ENCODE data around the gene CAMK1D.

The CAMK1D gene

DNA sequence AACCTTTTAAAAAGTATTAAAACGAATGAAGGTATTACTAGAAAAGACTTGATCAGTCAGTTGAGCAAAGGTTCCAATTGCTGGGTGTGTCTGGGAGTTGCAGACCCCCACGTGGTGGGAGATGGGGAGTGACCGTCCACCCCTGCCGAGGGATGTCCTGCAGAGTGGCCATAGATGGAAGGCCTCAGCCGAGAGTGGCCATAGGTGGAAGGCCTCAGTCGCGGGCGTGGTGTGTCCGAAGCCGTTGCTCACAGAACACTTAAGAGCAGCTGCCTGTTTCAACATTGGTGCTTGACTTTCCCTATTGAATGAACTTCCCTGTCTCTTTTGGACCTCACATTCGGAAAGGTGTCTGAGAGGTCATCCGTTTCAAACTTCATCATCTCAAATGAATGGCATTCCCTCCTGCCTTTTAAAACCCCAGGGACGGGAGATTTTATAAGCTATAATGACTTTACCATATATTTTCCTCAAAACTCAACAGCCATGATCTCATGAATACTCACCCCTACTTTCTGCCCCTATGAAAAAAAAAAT lies 69.4 kb downstream of the CAMK1D start:
- TF ChIP-seq, protein P1, sequence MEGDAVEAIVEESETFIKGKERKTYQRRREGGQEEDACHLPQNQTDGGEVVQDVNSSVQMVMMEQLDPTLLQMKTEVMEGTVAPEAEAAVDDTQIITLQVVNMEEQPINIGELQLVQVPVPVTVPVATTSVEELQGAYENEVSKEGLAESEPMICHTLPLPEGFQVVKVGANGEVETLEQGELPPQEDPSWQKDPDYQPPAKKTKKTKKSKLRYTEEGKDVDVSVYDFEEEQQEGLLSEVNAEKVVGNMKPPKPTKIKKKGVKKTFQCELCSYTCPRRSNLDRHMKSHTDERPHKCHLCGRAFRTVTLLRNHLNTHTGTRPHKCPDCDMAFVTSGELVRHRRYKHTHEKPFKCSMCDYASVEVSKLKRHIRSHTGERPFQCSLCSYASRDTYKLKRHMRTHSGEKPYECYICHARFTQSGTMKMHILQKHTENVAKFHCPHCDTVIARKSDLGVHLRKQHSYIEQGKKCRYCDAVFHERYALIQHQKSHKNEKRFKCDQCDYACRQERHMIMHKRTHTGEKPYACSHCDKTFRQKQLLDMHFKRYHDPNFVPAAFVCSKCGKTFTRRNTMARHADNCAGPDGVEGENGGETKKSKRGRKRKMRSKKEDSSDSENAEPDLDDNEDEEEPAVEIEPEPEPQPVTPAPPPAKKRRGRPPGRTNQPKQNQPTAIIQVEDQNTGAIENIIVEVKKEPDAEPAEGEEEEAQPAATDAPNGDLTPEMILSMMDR (IDR thresholded peaks at IDR 0.05), result no peak
- peak in 1 of 2 donors; percentile 21 for DNase-seq
- Histone ChIP-seq H3K36me3 (no peaks in the 10 kb centered on the region), H3K27me3 (no peaks in the 10 kb centered on the region), H3K4me1 (peaks cover 0 to 38% (median 1%) of the 10 kb centered on the region in 4 donors), H3K4me3 (no peak overlapping the region), H3K27ac (peak overlapping the region; percentile 38 to 46), H3K9me3 (no peaks in the 10 kb centered on the region)
- intact Hi-C loops (cut with DNase I; ENCODE audit: low total_unique reads), result no loop called here

DNA sequence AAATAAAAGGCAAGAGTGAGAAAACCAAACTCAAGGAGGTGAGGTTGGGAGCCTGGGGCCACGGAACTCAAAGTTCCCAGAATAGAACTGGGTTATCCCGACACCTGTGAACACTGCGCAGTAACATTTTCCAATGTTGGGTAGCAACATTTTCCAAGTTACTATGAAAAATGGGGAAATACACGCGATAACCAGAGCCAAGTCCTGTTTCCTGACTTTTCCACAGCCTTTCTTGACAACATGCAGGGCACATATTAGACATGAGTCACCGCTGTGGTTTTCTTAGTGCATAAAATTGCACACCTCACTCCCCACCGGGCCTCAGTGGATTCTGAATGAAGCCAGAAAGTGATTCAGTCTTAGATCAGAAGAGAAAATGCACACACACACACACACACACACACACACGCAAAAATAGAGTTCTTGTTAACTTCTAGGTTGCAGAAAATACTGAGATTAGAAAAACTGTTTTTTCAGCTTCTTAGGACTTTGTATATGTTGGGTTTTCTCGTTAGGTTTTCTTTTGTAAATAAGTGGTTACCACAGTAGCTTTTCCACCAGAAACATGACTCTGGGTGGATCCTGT lies 70.0 kb downstream of the CAMK1D start:
- TF ChIP-seq, protein P1 (IDR thresholded peaks at IDR 0.05), result no peak
- intact Hi-C loops (cut with DNase I; ENCODE audit: low total_unique reads), result no loop called here
- peak; percentile 80 to 83 for DNase-seq
- peaks cover 0 to 38% (median 1%) of the 10 kb centered on the region in 4 donors for H3K4me1 ChIP-seq
- no peaks in the 10 kb centered on the region for H3K36me3 ChIP-seq
- H3K27ac ChIP-seq, result peak overlapping the region; percentile 38 to 46
- no peaks in the 10 kb centered on the region for H3K27me3 ChIP-seq
- no peak overlapping the region for H3K4me3 ChIP-seq
- H3K9me3 ChIP-seq, result no peaks in the 10 kb centered on the region

DNA sequence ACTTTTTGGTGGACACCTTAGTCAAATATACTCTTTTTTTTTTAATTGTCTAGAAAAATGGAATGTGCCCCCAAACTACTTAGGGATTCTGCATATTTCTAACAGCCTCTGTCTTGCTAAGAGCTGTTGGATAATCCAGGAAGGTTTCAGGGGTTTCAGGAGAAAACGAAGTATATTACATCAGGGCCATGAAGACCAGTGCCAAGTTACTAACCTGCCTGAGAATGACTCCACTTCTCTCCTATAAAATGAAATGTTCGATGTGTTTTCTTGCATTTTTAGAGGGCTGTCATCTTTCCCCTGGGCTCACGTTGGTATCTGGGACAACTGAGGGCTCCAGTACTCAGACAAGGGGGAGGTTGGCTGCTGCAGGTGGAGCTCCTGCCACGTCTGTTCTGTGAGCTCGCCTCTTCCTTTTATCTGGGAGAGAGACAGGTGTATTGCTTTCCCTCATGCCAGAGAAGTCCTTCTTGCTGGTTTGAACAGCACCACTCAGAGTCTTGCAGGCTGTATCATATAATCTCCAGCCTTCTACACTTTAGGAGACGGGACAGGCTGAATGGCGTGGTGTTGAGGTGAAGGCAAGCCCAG lies 71.3 kb downstream of the CAMK1D start:
- H3K27ac ChIP-seq, result no peak overlapping the region

DNA sequence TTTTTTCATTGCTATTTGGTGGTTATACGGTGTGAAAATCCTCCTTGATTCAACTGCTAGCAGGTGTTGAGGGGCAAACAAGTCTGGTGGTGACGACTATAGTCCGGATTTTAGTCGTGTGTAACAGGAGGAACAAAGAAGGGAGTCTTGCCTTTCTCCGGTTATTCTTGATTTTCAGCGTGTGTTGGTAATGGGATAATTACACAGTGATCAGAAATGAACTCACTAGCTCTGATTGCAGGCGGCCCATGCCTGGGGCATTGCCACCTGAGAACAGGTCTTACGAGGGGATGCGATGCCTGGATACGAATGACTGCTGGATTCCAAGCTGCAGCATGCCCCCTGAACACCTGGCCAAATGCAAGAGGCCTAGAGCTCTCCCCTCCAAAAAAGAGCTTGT lies 72.8 kb downstream of the CAMK1D start:
- no peaks in the 10 kb centered on the region for H3K36me3 ChIP-seq
- DNase-seq, result no peak
- H3K4me1 ChIP-seq, result peaks cover 0 to 37% (median 3%) of the 10 kb centered on the region in 4 donors
- H3K27me3 ChIP-seq, result no peaks in the 10 kb centered on the region
- intact Hi-C loops (cut with DNase I; ENCODE audit: low total_unique reads), result no loop called here
- TF ChIP-seq, protein P1 (IDR thresholded peaks at IDR 0.05), result no peak
- H3K27ac ChIP-seq, result no peak overlapping the region
- H3K9me3 ChIP-seq, result no peaks in the 10 kb centered on the region
- H3K4me3 ChIP-seq, result no peak overlapping the region

More for the DNA sequence above, 71.3 kb downstream of the CAMK1D start:
- Histone ChIP-seq H3K9me3 (no peaks in the 10 kb centered on the region), H3K4me3 (no peak overlapping the region), H3K27me3 (no peaks in the 10 kb centered on the region), H3K4me1 (peaks cover 0 to 43% (median 2%) of the 10 kb centered on the region in 4 donors), H3K36me3 (no peaks in the 10 kb centered on the region)
- intact Hi-C loops (cut with DNase I; ENCODE audit: low total_unique reads), result no loop called here
- no peak for DNase-seq
- TF ChIP-seq, protein P1 (IDR thresholded peaks at IDR 0.05), result no peak

DNA sequence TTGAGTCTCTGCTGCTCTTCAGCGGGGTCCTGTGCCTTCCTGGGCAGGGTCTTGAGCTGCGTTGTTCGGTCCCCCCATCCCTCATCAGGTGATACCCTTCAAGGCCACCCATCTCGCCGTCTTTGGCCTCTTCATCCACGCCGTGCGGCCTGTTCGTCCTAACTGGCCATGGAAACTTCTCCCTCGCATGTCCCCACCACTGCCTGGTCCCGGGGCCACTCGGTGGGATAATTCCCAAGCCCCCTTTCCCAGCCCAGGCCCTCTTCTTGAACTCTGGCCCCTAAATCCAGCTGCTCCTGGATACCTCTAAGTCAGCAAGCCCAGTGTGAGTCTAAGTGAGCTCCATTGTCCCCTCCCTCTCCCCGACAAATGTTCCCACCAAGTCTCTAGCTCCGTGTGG lies 74.5 kb downstream of the CAMK1D start:
- TF ChIP-seq, protein P1 (IDR thresholded peaks at IDR 0.05), result no peak
- H3K9me3 ChIP-seq, result no peaks in the 10 kb centered on the region
- no peak overlapping the region for H3K27ac ChIP-seq
- peaks cover 0 to 20% (median 3%) of the 10 kb centered on the region in 4 donors for H3K4me1 ChIP-seq
- intact Hi-C loops (cut with DNase I; ENCODE audit: low total_unique reads), result no loop called here
- H3K4me3 ChIP-seq, result no peak overlapping the region
- DNase-seq, result no peak
- no peaks in the 10 kb centered on the region for H3K36me3 ChIP-seq
- H3K27me3 ChIP-seq, result no peaks in the 10 kb centered on the region
